ENCODE measurements around the gene TFDP3.

- TF ChIP-seq CTCF (IDR thresholded peaks at IDR 0.05; ENCODE audit: low read depth, low read length) (no peak), EZH2phosphoT487 (IDR thresholded peaks at IDR 0.05; ENCODE audit: low read depth) (no peak)
These were observed 29.0 kb downstream of the TFDP3 start for GRCh38 chrX:133189195-133189594.

Data from OCI-LY3 (cell line).